Measurements from ENCODE around the gene TTLL8.

Gene TTLL8

GRCh38 chr22:50014655-50015401 is 43.3 kb downstream of the TTLL8 start:
- DNase-seq (ENCODE audit: low spot score): no peak
- no peak for TF ChIP-seq CTCF (IDR thresholded peaks at IDR 0.05; ENCODE audit: borderline replicate concordance, control extremely low read depth, extremely low read depth, insufficient read depth, missing control alignments)
- in situ Hi-C loops (cut with MboI; ENCODE audit: low sequenced_read_pairs, unreplicated experiment): no loop called here

GRCh38 chr22:50014053-50014501 is 44.0 kb downstream of the TTLL8 start:
- no peak for DNase-seq (ENCODE audit: low spot score)
- in situ Hi-C loops (cut with MboI; ENCODE audit: low sequenced_read_pairs, unreplicated experiment): no loop called here
- TF ChIP-seq CTCF (IDR thresholded peaks at IDR 0.05; ENCODE audit: borderline replicate concordance, control extremely low read depth, extremely low read depth, insufficient read depth, missing control alignments): no peak

GRCh38 chr22:50012211-50013181 is 45.6 kb downstream of the TTLL8 start, which contains the start of gene IL17REL:
TSS of gene IL17REL (minus strand) at chr22:50012765. CDS start at chr22:50012646, 119 bp downstream.
- no peak for DNase-seq (ENCODE audit: low spot score)
- no peak for TF ChIP-seq CTCF (IDR thresholded peaks at IDR 0.05; ENCODE audit: borderline replicate concordance, control extremely low read depth, extremely low read depth, insufficient read depth, missing control alignments)
- in situ Hi-C loops (cut with MboI; ENCODE audit: low sequenced_read_pairs, unreplicated experiment): no loop called here

GRCh38 chr22:50011447-50012210 is 46.5 kb downstream of the TTLL8 start:
- DNase-seq (ENCODE audit: low spot score): no peak
- in situ Hi-C loops (cut with MboI; ENCODE audit: low sequenced_read_pairs, unreplicated experiment): no loop called here
- TF ChIP-seq CTCF (IDR thresholded peaks at IDR 0.05; ENCODE audit: borderline replicate concordance, control extremely low read depth, extremely low read depth, insufficient read depth, missing control alignments): no peak

GRCh38 chr22:50010676-50011446 is 47.2 kb downstream of the TTLL8 start:
- no peak for TF ChIP-seq CTCF (IDR thresholded peaks at IDR 0.05; ENCODE audit: borderline replicate concordance, control extremely low read depth, extremely low read depth, insufficient read depth, missing control alignments)
- in situ Hi-C loops (cut with MboI; ENCODE audit: low sequenced_read_pairs, unreplicated experiment): no loop called here
- DNase-seq (ENCODE audit: low spot score): peak; percentile 89

All from GM13976 (cell line).